Measurements from ENCODE around the gene SHFL. TPM values are rescaled to one million over a fixed set of nuclear protein-coding genes. Genes with fewer than 3 reads are reported as not detected.

SHFL gene
- total RNA-seq, 1 experiment from 2014 or later: 18.5 TPM

GRCh38 chr19:10045371-10045770, 40.7 kb upstream of the SHFL start:
- no peaks in the 10 kb centered on the region for H3K79me2 ChIP-seq (ENCODE audit: insufficient read depth, low read length)
- ChIA-PET CTCF (interaction anchor here (1.8 kb wide), 1 partner anchor 18 kb away, joined by 4 read pairs; no protein-coding TSS in a partner anchor), POLR2A (no interaction called here), RAD21 (ENCODE audit: low non-redundant PET in 1 of 2, low total read pairs in 2 of 2, uncharacterized antibody in 2 of 2, unreplicated experiment in 2 of 2) (interaction anchor here in 1 of 2 experiments (0.6 kb wide), 1 partner anchor 45 kb away, joined by 3 read pairs; no protein-coding TSS in a partner anchor)
- TF ChIP-seq POLR2AphosphoS5 (IDR thresholded peaks at IDR 0.05; ENCODE audit: low read depth, low read length): no peak
- no peak for TF ChIP-seq EZH2 (IDR thresholded peaks at IDR 0.05)
- no peak for TF ChIP-seq FOSL1 (IDR thresholded peaks at IDR 0.05; ENCODE audit: low read depth)
- no peak for TF ChIP-seq YY1 (IDR thresholded peaks at IDR 0.05; ENCODE audit: extremely low read depth, insufficient replicate concordance, low read depth, low read length)
- TF ChIP-seq CEBPB (IDR thresholded peaks at IDR 0.05; ENCODE audit: low read depth): no peak
- TF ChIP-seq EZH2phosphoT487 (IDR thresholded peaks at IDR 0.05; ENCODE audit: borderline replicate concordance): no peak
- no peak for TF ChIP-seq REST (IDR thresholded peaks at IDR 0.05; ENCODE audit: low read depth)
- no peak for TF ChIP-seq SIN3A (IDR thresholded peaks at IDR 0.05; ENCODE audit: low read depth)
- TF ChIP-seq, protein P1, sequence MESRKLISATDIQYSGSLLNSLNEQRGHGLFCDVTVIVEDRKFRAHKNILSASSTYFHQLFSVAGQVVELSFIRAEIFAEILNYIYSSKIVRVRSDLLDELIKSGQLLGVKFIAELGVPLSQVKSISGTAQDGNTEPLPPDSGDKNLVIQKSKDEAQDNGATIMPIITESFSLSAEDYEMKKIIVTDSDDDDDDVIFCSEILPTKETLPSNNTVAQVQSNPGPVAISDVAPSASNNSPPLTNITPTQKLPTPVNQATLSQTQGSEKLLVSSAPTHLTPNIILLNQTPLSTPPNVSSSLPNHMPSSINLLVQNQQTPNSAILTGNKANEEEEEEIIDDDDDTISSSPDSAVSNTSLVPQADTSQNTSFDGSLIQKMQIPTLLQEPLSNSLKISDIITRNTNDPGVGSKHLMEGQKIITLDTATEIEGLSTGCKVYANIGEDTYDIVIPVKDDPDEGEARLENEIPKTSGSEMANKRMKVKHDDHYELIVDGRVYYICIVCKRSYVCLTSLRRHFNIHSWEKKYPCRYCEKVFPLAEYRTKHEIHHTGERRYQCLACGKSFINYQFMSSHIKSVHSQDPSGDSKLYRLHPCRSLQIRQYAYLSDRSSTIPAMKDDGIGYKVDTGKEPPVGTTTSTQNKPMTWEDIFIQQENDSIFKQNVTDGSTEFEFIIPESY (IDR thresholded peaks at IDR 0.05; ENCODE audit: extremely low read depth, insufficient replicate concordance, low read length): no peak
- no peak for TF ChIP-seq RAD21 (IDR thresholded peaks at IDR 0.05; ENCODE audit: low read depth)
- no peak for TF ChIP-seq POLR2A (IDR thresholded peaks at IDR 0.05; ENCODE audit: borderline replicate concordance, extremely low read depth, insufficient read depth, insufficient read length)
- intact Hi-C loops (cut with micrococcal nuclease): no loop called here
- H3K27ac ChIP-seq (ENCODE audit: low read depth, low read length): no peak overlapping the region
- no peaks in the 10 kb centered on the region for H3K4me1 ChIP-seq (ENCODE audit: control insufficient read depth in 1 of 2, insufficient read depth in 2 of 2, low read length in 2 of 2)
- peak; percentile 60 for ATAC-seq
- H3K9me3 ChIP-seq (ENCODE audit: control insufficient read depth in 1 of 2, insufficient read depth in 1 of 2, low read depth in 1 of 2, low read length in 2 of 2): no peaks in the 10 kb centered on the region
- H3K36me3 ChIP-seq (ENCODE audit: control insufficient read depth in 1 of 2, insufficient read depth in 2 of 2, low read length in 2 of 2): no peaks in the 10 kb centered on the region
- H2AFZ ChIP-seq (ENCODE audit: low read depth, low read length, poor library complexity, severe bottlenecking): no peak overlapping the region
- no peak for DNase-seq (ENCODE audit: low read depth, low spot score)
- no peaks in the 10 kb centered on the region for H4K20me1 ChIP-seq (ENCODE audit: insufficient read depth)
- H3K9ac ChIP-seq (ENCODE audit: low read length): no peak overlapping the region
- H3K27me3 ChIP-seq (ENCODE audit: insufficient read depth, low read length): peaks cover 10% of the 10 kb centered on the region; the same call in 1 of the 2 replicates
- no peaks in the 10 kb centered on the region for H3K9me2 ChIP-seq (ENCODE audit: insufficient read depth)
- no peak overlapping the region for H3K4me2 ChIP-seq (ENCODE audit: low read length)
- no TSS peak for BruUV-seq (replicated peaks)
- H3K4me3 ChIP-seq (replicated peaks in 1 of 2; ENCODE audit: low read depth in 1 of 2, low read length in 2 of 2): no peak overlapping the region
